Bone marrow (tissue), 2 donors: ENCODE results near the gene CHSY1.

Experiments used
- DNase-seq, 2 donors: peaks; one replicate each; lab custom pipeline; 2025; lab: John Stamatoyannopoulos, UW

Gene CHSY1

GRCh38 chr15:101152914-101153313, 98.9 kb downstream of the CHSY1 start:
- no peak for DNase-seq

DNA sequence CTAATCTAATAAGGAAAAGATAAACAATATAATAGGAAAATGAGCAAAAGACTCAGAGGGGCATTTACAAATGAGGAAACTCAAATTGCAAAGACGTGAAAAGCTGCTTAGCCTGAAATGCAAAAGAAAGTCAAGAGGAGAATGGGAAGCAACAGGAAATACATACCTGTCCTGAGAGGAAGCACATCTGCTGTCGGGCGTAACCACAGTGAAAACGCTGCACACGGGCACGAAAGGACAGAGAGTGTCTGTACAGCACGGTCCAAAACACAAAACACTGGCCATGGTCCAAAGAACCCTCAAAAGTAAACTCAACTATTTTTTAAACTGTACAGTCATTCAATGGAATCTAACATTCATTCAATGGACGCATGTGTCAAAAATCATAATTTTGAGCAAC, 100.6 kb downstream of the CHSY1 start:
- no peak for DNase-seq

- DNase-seq, result no peak
Measured at GRCh38 chr15:101150723-101151040, 101.2 kb downstream of the CHSY1 start.

- no peak for DNase-seq
Measured at GRCh38 chr15:101149864-101150722, 101.8 kb downstream of the CHSY1 start.

GRCh38 chr15:101148881-101149664, 102.8 kb downstream of the CHSY1 start:
- no peak for DNase-seq

GRCh38 chr15:101148166-101148880, 103.5 kb downstream of the CHSY1 start:
- DNase-seq, result no peak

DNA sequence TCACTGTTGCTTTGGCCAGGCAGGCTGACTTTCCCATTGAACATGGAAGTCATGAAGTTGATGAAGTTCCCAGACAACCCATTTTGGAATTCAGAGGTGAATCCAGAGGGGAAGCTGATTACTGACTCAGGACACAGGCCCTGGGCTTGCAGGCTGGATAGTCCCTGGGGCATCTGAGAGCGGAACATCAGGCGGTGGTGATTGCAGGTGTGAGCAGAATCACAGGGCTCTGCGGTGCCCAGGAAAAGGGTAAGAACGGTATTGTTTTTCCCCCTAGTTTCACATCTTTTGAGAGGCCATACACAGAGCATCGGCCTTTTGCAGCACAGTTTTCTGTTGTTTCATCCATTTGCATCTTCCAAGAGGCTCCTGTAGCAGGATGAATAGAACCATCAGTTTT, 104.7 kb downstream of the CHSY1 start:
- no peak for DNase-seq

- DNase-seq, result no peak
Measured at GRCh38 chr15:101146118-101146702, 105.6 kb downstream of the CHSY1 start.

DNA sequence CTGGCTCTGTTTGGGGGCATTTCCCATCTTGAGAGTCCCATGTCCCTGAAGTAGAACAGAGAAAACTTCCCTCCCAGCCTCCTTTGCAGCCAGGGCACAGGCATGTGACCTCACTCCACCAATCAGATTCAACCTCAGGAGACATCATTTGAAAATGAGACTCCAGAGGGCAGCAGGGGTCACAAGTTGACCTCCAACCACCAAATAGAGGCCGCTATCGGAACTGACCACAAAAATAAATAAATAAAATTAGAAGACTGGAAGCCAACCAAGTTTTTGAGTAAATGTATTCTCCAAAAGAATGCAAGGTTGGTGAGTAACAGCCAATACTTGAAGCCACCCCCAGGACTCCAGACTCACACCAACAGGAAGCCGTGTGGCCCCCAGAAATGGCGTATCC, 106.5 kb downstream of the CHSY1 start:
- no peak for DNase-seq

DNA sequence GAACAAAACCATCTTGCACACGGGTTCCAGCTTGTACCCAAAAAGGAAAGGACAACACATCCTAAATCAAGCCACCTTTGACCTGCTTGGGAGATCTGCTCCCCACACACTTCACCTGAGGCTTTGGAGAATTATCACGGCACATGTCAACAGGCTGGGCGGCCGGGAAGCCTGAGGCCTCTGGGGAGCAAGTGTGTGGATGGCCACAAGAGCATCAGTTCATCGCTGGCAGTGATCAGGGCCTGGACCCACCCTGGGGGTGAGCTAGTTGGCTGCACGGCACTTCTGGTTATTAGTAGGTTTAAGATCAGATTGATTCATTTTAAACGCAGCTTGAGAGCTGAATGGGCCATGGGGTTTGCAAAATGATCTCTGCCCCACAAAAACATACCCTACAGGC, 108.5 kb downstream of the CHSY1 start:
- no peak for DNase-seq

- no peak for DNase-seq
Measured at GRCh38 chr15:101142711-101143110, 109.1 kb downstream of the CHSY1 start.

- DNase-seq, result no peak
Measured at GRCh38 chr15:101141926-101142527, 109.8 kb downstream of the CHSY1 start.

- no peak for DNase-seq
Measured at GRCh38 chr15:101140697-101141065, 111.2 kb downstream of the CHSY1 start.

GRCh38 chr15:101139986-101140696, 111.7 kb downstream of the CHSY1 start:
- DNase-seq, result no peak

DNA sequence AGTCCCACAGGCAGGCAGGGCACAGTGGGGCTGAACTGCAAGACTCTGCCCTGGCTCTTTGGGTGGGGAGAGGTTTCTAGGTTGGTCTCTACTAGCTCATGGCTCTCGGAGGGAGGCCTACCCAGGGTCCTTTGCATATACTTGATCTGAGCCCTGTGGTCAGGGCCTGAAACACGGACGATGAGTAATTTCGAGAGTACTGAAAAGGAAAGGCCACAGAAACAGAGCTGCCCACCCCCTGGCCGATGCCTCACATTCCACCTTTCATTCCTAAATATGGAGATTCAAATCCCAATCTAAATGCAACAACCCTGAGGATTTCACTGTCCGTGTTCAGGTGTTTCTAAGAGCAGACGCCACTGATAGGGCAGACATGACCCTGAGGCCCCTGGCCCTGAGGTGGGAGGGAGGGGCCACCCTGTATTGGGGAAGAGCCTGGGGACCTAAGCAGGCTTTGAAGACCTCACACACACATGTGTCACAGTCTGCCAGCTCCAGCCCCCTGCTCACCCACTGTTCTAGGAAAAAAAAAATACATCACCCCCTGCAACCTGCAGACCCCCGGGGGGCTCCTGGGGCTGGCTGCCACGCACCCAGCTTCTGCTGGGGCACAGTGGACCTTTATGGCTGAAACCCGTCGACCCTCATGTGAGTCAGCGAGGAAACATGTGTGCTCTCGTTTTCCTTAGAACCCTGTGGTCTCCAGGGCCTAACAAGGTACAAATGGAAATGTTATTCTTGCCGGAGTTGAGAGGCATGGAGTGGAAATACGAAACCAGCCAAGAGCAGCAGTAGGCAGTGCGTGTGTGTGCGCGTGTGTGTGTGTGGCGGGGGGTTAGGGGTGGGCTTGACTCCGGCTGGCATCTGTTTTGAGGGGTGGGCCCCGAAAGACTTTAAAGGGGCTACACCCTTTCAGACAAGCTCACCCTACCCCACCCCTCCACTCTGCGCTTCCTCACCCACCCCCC, 112.7 kb downstream of the CHSY1 start:
- DNase-seq, result no peak

GRCh38 chr15:101138086-101138660, 113.7 kb downstream of the CHSY1 start:
- DNase-seq, result no peak

DNA sequence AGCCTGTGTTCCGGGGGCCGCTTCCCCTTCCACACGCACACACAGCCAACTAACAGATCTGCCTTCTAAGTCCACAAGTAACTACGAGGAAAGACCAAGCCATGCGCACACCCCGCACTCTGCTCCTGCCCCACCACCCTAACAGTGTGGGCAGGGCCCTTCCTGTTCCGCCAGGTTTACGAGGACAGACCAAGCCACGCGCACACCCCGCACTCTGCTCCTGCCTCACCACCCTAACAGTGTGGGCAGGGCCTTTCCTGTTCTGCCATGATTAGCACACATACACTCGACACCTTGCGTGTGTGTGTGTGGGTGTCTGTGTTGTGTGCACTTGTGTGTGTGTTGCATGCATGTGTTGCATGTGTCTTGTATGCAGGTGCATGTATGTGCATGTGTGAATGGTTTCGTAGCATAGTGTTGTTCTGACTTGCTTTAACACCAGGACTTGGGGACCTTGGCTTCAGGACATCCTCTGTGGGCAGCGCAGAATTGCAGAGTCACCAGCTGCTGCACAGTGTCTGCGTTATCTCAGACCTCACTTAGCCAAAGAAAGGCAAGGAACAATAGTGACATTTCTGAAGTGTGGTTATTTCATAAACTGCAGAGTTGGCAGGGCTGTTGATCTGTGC, 114.4 kb downstream of the CHSY1 start:
- DNase-seq, result peak in 1 of 2 donors; percentile 74

GRCh38 chr15:101136381-101137268, 115.2 kb downstream of the CHSY1 start:
- no peak for DNase-seq
